GM21717 (cell line): Measurements from ENCODE around the gene EGLN3.

Experiments used
- ATAC-seq: cut with Tn5 transposase; IDR thresholded peaks from one replicate; pipeline ENCODE4 v1.9.1; 2021; ENCODE audit warnings: mild to moderate bottlenecking, moderate library complexity; ENCODE audit not compliant: unreplicated experiment

The EGLN3 gene

DNA sequence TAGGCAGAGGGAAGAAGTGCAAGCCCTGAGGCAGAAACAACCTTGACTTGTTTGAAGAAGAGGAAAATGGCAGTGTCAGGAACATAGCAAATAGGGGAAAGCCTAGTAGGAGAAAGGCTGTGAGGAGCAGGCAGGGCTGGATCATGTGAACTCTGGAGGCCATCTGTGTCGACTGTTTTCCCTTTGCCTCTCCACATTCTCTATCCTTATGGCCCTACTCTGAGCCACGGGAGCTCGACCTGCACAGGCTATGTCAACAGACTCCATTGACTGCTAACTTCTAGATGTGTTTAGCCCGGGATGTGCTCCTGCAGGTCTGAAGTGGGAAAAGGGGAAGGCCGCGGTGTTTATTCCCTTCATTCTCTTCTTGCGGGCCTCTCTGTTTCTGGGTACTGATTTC is 35.2 kb downstream of the EGLN3 start:
- ATAC-seq: no peak

DNA sequence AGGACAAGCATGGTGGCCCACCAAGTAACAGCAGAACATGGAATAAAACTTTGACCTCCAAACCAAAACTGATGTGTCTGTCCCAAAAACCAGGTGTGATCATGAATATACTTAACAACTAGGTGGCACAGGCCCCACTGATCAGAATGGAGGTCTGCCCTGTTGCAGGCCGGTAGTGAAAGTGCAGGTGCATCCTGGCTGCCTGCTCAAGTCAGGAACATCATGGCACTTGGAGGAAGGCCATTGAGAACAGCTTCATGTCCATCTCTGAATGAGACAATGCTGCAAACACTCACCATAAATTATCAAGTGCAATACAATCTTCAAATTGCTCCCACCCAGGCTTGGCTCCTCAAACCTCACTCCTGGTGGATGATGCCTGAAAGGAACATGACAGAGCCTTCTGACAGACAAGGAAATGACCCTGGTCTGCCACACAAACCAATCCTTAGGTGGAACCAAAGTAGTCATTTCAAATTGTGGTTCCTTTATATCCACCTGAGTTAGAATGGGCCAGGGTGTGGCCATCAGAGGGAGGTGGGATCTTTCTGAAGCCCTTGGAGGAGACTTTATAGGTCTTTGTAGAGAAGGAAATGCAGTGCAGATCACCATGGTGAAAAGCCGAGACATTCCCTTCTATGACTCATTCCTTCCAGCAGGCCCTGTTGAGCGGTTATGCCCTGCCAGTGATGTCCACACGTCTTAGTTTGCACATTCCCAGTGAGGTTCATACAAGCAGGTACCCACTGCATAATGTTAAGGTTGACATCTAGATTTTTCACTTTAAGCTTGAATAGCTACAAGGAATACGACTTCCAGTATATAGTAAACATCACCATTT is 36.0 kb downstream of the EGLN3 start:
- no peak for ATAC-seq

DNA sequence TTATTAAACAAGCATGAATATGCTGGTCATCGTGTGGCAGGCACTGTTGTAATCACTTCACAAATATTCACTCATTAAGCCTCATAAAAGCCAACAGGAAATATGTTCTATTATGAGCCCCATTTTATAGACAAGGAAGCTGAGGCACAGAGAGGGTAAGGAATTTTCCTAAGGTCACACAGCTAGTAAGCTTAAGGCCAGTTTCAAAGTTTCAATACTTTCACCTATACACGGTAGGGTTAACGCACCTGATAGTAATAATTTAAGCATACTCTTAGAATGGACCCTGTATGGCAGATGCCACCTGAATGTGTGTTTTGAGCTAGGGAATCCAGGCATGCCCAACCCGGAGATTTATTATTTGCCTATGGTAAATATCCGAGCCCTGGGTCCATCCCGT is 39.8 kb downstream of the EGLN3 start:
- ATAC-seq: no peak

DNA sequence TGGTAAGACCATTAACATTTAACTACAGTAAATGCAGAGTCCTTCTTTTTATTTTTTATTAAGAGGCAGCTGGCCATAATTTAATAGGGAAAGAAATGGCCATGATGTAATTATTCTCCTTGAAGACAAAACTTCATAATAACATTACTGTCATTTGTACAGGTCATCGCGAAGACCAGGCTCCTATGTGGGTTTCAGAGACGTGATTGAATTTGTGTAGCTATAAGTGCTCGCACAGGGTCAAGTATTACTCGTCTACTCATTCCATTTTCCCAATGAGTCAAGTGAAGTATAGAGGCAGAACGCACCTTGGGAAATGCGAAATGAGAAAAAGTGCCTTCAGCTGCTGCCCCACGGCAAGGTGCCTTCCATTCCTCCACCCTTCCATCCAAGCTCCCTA is 40.4 kb downstream of the EGLN3 start:
- no peak for ATAC-seq

DNA sequence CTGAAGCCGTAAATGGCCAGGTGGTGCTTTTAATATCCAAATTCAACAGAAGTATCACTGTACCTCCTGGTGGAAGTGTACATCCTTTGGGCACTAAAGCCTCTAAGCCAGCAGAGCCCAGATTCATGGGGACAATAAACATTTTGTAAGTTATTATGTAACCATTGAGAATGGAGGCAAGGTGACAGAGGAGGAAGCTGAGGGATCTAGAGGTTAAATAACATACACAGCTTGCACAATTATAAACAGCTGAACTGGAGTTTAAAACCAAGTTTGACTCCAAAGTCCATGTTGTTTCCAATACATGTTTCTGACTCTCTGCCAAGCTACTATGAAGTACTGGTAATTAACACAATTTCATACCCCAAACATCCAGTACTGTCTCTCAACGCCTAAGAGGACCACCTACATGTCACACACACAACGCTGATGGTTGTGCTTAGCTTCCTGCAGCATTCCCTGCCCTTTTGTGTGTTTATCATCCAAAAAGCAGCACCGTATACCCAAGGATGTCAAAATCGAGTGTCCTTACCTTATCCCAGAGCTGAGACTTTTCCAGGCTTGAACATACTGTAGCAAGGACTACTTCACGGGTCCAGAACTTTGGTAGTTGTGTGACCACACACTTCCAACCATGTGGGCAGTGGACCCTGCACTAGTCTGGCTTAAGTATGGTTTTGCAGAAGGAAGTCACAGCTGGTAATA is 41.3 kb downstream of the EGLN3 start:
- no peak for ATAC-seq

DNA sequence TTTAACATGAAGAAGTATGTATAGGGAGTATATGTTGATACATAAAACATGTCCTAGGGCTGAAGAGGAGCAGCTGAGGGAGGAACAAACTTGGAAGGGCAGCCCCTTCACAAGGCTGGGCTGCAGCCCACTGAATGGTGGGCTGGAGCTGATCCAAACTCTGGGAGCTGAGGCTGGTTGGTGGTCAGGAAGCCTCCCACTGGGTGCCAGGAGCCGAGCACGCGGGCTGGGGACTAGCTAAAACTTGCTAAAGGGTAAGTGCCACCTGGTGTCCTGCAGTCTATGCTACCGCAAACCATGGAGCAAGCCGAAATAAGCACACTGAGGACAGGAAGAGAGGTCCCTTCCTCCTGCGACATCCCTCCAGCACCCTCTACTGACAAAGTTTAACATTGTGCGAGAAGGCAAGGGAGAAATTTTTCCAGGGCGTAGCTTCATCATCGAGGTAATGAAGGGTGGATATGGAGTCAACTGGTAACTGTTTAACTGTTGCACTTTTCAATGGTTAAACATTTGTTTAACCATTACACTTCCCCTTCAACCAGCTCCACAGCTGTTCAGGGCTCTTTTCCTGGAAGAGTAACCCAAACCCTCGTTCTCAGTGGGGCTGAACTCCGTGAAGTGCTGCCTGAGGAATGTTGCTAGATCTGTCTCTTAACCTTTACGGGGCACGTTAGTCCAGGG is 42.2 kb downstream of the EGLN3 start:
- ATAC-seq: no peak

DNA sequence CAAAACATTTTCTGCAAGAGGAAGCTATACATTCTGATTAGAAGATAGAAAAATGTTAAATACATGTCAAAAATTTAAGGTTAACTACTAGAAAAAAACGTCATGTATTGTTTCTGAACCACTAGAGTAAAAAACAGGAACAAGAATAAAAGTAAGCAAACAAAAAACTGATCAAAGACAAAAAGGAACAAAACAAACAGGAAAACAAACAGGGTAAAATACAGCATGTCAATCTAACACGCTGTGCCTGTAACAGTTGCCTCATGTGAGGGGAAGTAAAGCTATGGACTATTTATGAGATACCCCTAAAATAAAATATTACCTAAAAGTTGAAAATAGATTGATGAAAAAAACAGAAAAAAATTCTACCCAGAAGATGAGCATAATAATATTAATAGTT is 43.9 kb downstream of the EGLN3 start:
- ATAC-seq: no peak

DNA sequence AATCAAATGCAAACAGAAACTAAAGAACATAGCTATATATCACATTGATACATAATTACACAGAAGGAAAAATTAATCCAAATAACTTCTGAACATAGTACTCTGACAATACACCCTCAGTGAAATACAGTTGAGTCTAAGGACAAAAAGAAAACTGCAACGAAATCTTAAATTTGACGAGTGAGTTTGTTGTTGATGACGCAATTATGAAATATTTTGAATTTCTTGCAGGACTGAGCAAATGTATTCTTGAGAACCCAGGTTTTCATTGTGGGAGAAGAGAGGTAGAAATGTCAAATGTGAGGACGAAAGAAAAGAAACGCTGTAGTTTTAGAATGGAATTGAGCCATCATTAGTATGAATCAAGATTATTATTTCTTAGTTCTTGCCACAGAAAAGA is 46.3 kb downstream of the EGLN3 start:
- ATAC-seq: no peak

DNA sequence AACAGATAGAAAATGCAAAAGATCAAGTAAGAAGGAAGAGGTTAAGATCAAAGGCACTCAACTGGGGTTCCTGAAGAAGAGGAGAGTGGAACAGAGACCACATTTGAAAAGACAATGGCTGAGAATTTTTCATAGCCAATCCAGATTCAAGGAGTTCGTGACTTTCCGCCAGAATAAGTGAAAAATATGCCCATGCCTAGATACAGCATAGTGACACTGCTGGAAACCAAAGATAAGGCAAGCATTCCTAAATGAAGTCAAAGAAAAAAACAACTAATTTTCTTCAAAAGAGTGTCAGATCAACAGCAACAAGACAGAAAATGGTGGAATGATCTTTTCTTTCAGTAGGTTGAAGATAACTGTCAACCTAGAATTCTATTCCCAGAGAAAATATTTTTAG is 47.5 kb downstream of the EGLN3 start:
- ATAC-seq: no peak

DNA sequence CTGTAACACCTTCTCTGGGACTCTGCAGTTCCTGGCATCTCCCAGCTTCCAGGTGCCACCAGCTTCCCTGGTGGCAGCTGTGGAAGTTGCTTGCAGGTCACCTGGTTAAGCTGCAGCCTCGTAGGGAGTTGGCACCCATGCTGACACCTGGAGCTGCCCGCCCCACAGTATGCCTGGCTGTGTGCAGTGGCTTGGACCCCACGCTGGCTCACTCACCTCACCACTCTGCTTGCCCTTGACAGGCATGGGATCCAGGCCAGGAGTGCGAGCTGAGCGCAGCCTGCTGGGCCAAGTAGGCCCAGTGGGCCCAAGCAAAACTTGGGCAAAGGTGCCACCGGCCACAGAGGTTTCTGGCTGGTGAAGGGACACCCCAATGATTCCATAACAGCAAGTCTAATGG is 48.5 kb downstream of the EGLN3 start:
- ATAC-seq: no peak

DNA sequence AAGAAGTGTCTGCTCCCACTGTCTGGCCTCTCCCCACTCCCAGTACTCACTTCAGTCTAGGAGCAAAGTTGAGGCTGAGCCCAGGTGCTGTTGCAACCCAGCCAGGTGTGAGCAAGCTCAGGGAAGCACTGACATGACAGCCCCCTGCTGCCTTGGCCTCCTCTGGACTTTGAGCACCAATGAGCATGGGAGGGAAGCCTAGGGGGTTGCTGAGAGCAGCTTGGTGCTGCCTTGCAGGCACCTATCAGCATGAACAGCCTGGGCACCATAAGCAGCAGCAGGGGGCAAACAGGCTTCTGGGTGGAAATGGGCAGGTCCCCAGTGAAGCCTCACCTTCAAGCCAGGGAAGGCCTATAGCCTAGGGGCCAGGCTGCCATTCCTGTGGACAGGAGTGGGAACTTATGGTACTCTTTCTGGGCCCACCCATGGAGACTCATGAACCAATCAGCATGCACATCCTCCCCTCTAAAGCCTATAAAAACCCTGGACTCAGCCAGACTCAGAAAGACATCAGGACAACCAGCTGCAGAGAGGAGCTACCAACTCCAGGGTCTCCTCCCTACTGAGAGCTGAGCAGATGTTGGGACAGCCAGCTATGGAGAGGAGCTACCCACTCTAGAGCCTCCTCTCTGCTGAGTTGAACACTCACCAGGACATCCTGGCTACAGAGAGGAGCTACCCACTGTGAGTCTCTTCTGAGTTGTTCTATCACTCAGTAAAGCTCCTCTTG is 49.3 kb downstream of the EGLN3 start:
- no peak for ATAC-seq

DNA sequence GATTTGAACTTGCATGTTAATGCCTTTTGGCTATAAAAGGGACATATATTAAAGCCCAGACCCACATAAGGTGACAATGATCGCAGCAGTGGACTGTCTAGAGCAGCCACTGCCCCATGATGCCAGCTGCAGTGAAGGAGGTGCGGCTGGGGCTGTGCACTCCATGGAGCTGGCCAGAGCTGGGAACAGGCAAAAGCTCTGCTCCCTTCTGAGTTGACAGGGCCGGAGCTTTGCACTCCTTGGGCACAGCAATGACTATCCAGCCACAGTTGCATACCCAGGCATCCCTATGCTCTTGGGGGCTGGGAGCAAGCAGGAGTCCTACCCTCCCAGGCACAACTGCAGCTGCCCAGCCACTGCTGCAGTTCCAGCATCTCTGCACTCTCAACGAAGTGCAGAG is 50.2 kb downstream of the EGLN3 start:
- ATAC-seq: no peak

DNA sequence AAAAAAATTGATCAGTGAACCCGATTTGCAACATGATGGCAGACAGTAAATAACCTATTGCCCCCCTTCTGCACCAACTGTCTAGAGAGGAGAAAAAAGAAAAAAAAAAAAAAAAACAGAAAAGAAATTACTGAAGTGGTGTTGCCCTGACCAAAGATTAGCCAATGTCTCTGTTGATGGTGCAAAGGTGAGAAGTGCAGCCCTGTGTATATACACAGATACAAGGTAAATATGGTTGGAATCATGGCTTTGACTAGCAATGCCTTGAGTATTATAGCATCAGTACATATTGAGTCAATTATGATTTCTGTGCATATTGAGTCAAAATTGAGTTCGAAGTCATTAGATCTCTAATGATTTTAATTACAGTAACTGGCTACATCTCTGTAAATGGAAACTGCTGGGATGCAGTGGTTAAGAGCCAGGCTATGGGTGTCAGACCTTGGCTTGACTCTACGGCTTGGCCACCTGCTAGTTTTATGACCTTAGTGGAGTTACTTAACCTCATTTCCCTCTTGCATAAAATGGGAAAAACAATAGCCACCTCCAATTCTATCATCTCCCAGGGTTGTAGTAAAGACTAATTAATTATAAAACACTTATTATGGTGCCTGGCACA is 51.0 kb downstream of the EGLN3 start:
- ATAC-seq: no peak

DNA sequence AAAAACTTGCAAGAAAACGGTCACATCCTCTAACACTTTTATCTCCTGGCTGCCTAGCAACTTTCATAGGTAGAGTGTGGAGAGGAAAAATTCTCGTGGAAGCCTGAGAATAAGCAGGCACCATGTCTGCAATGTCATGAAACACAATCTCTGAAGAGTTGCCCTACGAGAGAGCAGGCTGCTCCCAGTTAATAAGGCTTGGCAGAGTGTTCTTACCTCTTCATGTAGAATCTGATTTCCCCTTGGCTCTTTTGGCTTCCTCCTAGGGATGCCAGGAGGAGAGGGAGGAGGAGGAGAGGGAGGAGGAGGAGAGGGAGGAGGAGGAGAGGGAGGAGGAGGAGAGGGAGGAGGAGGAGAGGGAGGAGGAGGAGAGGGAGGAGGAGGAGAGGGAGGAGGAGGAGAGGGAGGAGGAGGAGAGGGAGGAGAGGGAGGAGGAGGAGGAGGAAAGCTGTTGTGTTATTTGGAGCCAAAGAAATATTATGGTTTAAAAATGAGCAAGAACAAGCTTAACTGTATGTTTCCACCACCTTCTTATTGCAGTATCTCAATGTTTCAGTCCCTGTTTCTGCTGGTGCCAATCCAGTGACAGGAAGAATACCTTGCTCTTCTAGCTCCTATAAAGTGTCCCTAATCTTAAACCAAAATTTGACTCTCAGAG is 52.9 kb downstream of the EGLN3 start:
- no peak for ATAC-seq

DNA sequence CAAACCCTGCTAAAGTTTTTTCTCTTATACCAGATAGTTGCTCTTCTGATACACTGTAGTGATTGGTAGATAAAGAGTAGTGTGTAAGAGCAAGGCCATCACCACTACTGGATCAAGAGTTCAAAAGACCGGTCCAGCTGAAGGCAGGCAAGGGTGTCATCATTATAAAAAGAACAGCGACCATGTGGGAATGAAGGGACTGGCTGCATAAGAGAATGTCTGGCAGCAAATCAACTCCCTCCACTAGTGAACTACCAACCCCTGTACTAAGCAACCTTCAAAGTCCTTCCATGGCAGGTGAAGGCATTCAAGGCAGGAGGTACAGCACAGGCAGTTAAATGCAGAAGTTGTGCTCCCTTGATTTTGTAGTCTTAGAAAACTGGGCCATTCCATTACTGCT is 53.5 kb downstream of the EGLN3 start:
- no peak for ATAC-seq

DNA sequence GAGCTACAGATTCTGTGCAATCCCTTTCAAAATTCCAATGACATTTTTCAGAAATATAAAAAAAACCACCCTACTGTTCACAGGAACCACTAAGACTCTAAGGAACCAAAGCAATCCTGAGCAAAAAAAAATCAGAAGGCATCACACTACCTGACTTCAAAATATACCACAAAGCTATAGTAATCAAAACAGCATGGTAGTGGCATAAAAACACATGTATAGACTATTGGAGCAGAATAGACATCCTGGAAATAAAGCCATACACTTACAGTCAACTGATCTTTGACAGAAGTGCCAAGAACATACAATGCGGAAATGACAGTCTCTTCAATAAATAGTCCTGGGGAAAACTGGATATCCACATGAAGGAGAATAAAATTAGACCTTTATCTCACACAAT is 56.5 kb downstream of the EGLN3 start:
- ATAC-seq: no peak

DNA sequence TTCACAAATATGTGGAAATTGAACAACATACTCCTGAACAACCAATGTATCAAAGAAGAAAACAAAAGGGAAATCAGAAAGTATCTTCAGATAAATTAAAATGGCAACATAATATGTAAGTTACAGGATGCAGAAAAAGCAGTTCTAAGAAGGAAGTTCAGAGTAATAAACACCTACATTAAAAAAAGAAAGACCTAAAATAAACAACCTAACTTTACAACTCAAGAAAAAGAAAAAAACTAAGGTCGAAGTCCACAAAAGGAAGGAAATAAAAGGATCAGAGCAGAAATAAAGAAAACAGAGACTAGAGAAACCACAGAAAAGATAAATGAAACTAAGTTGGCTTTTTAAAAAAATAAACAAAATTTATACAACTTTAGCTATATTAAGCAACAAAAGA is 59.2 kb downstream of the EGLN3 start:
- no peak for ATAC-seq

DNA sequence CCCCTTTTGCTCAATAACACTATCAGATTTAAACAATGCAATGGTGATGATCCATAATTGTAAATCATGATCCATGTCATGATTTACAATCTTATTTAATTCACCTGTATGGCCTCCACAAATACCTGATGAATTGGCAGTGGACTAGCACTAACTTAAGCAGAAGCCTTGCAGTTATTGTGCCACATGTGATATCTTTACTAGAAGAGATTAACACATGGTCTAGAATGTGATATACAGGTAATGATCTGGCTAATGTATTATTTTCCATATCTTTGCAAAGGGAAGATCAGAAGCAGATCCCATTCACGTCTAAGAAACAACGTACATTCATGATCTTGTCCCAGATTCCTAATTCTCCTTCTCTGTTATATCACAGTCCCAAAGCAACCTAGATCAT is 66.0 kb downstream of the EGLN3 start:
- no peak for ATAC-seq

DNA sequence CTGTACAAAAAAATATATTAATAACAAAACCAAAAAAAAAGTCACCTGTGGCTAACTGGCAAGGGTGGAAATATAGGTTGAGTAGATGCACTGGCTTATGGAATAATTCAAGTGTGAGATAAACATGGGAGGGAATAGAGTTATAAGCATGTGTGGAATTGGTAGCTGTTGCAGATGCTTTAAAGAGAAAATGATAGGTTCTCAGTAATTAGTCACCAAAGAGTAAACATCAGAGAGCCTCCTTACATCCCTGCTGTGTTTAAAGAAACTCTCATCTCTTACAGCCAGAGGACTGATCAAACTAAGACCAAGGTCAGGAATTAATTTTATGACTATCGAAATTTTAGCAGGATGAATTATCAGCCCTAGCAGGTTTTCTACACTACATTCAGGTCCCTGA is 70.5 kb downstream of the EGLN3 start:
- ATAC-seq: no peak

DNA sequence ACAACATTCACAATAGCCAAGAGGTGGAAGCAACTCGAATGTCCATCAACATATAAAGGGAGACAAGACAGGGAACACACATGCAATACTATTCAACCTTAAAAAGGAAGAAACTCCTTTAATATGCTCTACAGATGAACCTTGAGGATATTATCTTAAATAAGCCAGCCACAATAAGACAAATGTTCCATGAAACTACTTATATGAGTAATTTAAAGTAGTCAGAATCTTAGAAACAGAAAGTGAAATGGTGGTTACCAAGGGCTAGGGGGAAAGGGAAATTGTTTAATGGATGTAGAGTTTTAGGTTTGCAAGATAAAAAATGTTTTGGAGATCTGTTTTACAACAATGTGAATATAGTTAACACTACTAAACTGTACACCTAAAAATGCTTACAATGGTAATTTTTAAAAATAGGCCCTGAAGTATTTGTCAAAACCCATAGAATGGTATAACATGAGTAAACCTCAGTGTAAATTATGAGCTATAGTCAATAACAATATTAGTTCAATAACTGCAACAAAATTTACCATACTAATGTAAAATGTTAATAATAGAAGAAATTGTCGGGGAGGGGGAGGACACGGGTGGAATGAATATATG is 71.1 kb downstream of the EGLN3 start:
- no peak for ATAC-seq
